Anterior cingulate cortex (tissue), 58 donors: ENCODE measurements around the gene OR5AL1.
"Not testable (repeated sequence)": the region's sequence is repeated elsewhere in the genome, so short reads cannot be mapped to it uniquely, and the experiment has no call there.

Experiments used
- DNase-seq, 58 donors: peaks; one replicate each; lab custom pipeline; 2025; lab: John Stamatoyannopoulos, UW

OR5AL1 gene

GRCh38 chr11:56412396-56412795, at the start of gene OR5AL1:
OR5AL1 (plus strand) TSS chr11:56412696.
- DNase-seq = no peak

- DNase-seq = no peak
Observed at GRCh38 chr11:56375324-56375723, 37.2 kb upstream of the OR5AL1 start, which contains the start of gene OR8U1. OR8U1 (plus strand) TSS chr11:56375624; CDS start chr11:56375624, 0 bp downstream.

- DNase-seq = no peak
Observed at GRCh38 chr11:56380120-56380519, 32.4 kb upstream of the OR5AL1 start.

GRCh38 chr11:56394381-56394780, 18.1 kb upstream of the OR5AL1 start:
- DNase-seq = no peak

GRCh38 chr11:56396047-56396446, 16.4 kb upstream of the OR5AL1 start:
- DNase-seq = no peak

GRCh38 chr11:56401858-56402461, 10.5 kb upstream of the OR5AL1 start:
- not testable (repeated sequence) for DNase-seq

GRCh38 chr11:56404393-56404792, 8.1 kb upstream of the OR5AL1 start:
- no peak for DNase-seq

- no peak for DNase-seq
Observed at GRCh38 chr11:56410801-56411200, 1.7 kb upstream of the OR5AL1 start.

GRCh38 chr11:56453521-56453920, 41.0 kb downstream of the OR5AL1 start:
- DNase-seq = no peak

GRCh38 chr11:56457076-56457475, 44.6 kb downstream of the OR5AL1 start:
- no peak for DNase-seq
